ENCODE measurements around the gene PROM1.

DNA sequence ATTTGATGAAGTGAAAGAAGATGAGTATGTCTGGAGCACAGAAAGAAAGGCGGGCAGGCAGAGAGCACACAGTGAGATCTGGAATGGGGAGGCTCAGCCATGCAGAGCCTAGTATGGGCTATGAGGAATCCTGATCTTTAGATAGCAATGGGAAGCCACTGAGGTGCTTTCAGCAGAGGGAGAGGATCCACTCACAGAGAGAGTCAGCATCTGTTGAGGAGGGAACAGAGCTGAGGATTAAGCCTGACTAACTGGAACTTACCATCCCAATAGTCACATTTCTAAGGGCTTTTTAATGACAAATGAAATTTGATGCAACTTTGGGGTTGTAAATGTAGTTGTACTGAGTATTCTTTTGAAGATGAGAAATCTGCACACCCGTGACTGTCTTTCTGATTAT lies 100.2 kb downstream of the PROM1 start:
- TF ChIP-seq, protein P1, sequence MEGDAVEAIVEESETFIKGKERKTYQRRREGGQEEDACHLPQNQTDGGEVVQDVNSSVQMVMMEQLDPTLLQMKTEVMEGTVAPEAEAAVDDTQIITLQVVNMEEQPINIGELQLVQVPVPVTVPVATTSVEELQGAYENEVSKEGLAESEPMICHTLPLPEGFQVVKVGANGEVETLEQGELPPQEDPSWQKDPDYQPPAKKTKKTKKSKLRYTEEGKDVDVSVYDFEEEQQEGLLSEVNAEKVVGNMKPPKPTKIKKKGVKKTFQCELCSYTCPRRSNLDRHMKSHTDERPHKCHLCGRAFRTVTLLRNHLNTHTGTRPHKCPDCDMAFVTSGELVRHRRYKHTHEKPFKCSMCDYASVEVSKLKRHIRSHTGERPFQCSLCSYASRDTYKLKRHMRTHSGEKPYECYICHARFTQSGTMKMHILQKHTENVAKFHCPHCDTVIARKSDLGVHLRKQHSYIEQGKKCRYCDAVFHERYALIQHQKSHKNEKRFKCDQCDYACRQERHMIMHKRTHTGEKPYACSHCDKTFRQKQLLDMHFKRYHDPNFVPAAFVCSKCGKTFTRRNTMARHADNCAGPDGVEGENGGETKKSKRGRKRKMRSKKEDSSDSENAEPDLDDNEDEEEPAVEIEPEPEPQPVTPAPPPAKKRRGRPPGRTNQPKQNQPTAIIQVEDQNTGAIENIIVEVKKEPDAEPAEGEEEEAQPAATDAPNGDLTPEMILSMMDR (IDR thresholded peaks at IDR 0.05 in 2 of 3, conservative IDR thresholded peaks at IDR 0.05 in 1 of 3; ENCODE audit: insufficient read depth in 2 of 3, low read depth in 1 of 3, low read length in 3 of 3) = no peak
- TF ChIP-seq SRF (CRISPR knock-in tag; IDR thresholded peaks at IDR 0.05) (no peak), MAFG (tag; conservative IDR thresholded peaks at IDR 0.05) (no peak), CAMTA2 (CRISPR knock-in tag; conservative IDR thresholded peaks at IDR 0.05) (no peak), POLR2AphosphoS5 (IDR thresholded peaks at IDR 0.05; ENCODE audit: control insufficient read depth, insufficient read depth, low read depth, low read length) (no peak), HDAC2 (IDR thresholded peaks at IDR 0.05) (no peak), U2AF2 (optimal IDR thresholded peaks at IDR 0.05; ENCODE audit: low read depth, low read length) (no peak), REST (IDR thresholded peaks at IDR 0.05; ENCODE audit: borderline replicate concordance) (no peak), REST (CRISPR knock-in tag; IDR thresholded peaks at IDR 0.05; ENCODE audit: low read depth) (no peak), NFE2 (IDR thresholded peaks at IDR 0.05; ENCODE audit: low read depth) (no peak), NR2C2 (CRISPR knock-in tag; IDR thresholded peaks at IDR 0.05) (no peak), NR2C2 (tag; IDR thresholded peaks at IDR 0.05) (no peak), ZNF24 (IDR thresholded peaks at IDR 0.05) (no peak), ZBTB33 (CRISPR knock-in tag; IDR thresholded peaks at IDR 0.05) (no peak), BRCA1 (IDR thresholded peaks at IDR 0.05) (no peak), BRCA1 (CRISPR knock-in tag; IDR thresholded peaks at IDR 0.05) (no peak)

All from K562 (cell line).